Smooth muscle cell (in vitro differentiated cells): ENCODE measurements around the gene LHX6. TPM values are rescaled to one million over a fixed set of nuclear protein-coding genes. Genes with fewer than 3 reads are reported as not detected.

Source experiments
- DNase-seq: peaks from one replicate; lab custom pipeline; 2025; ENCODE audit not compliant: unreplicated experiment; lab: John Stamatoyannopoulos, UW
- H2AFZ ChIP-seq: fragments of 200-600 bp; sonication (generic); 2 replicates; pipeline ENCODE4 v1.6.0; 2016; ENCODE audit warnings: antibody characterized with exemption, low read depth, mild to moderate bottlenecking
- H3F3A ChIP-seq: fragments of 200-600 bp; sonication (generic); 2 replicates; pipeline ENCODE4 v1.6.0; 2017; ENCODE audit warnings: antibody characterized with exemption, low read depth
- H3K27ac ChIP-seq: fragments of 200-600 bp; sonication (generic); 2 replicates; pipeline ENCODE4 v1.5.1; 2016; ENCODE audit warnings: low read depth, mild to moderate bottlenecking
- H3K27me3 ChIP-seq: fragments of 200-600 bp; sonication (generic); 2 replicates; pipeline ENCODE4 v1.6.1; 2016; ENCODE audit warnings: low read depth, mild to moderate bottlenecking
- H3K36me3 ChIP-seq: fragments of 200-600 bp; sonication (generic); 2 replicates; pipeline ENCODE4 v1.5.1; 2016; ENCODE audit warnings: low read depth
- H3K4me1 ChIP-seq: fragments of 200-600 bp; sonication (generic); 2 replicates; pipeline ENCODE4 v1.5.1; 2016; ENCODE audit warnings: low read depth
- H3K4me2 ChIP-seq: fragments of 200-600 bp; sonication (generic); 2 replicates; pipeline ENCODE4 v1.6.0; 2016; ENCODE audit warnings: mild to moderate bottlenecking
- H3K4me3 ChIP-seq: fragments of 200-600 bp; sonication (generic); 2 replicates; pipeline ENCODE4 v1.5.1; 2016; ENCODE audit warnings: mild to moderate bottlenecking
- H3K79me2 ChIP-seq: fragments of 200-600 bp; sonication (generic); 2 replicates; pipeline ENCODE4 v1.6.0; 2016; ENCODE audit warnings: low read depth, mild to moderate bottlenecking
- H3K9ac ChIP-seq: fragments of 200-600 bp; sonication (generic); 2 replicates; pipeline ENCODE4 v1.6.0; 2016; ENCODE audit warnings: low read depth
- H3K9me3 ChIP-seq: fragments of 200-600 bp; sonication (generic); replicated peaks from 2 replicates; pipeline ENCODE4 v1.5.1; 2016; ENCODE audit warnings: low read depth
- H4K20me1 ChIP-seq: fragments of 200-600 bp; sonication (generic); 2 replicates; pipeline ENCODE4 v1.6.0; 2016; ENCODE audit warnings: low read depth
- WGBS: methylation state at CpG from one replicate; pipeline ENCODE4 v1.1.7; 2016; ENCODE audit warnings: low lambda C conversion rate; 5-methylcytosine and 5-hydroxymethylcytosine counted together
- polyA plus RNA-seq: library from polyadenylated mRNA; unstranded; fragments of >200 nt; fragmentation: Nextera tagmentation; extraction: Ambion mirVana; gene quantifications from 2 replicates; pipeline ENCODE4 v1.2.1, GENCODE V29; 2016
- total RNA-seq: library from RNA; depleted of rRNA; stranded (reverse); fragments of >200 nt; gene quantifications from 2 replicates; pipeline ENCODE4 v1.2.3, GENCODE V29; 2014
- TF ChIP-seq, protein P1 (sequence below): fragments of 200-600 bp; sonication (generic); IDR thresholded peaks from 2 replicates; pipeline ENCODE4 v1.5.1; 2017; ENCODE audit warnings: borderline replicate concordance, mild to moderate bottlenecking, antibody characterized with exemption; ENCODE audit not compliant: insufficient read depth, poor library complexity, severe bottlenecking

LHX6 gene
- total and polyA plus RNA-seq, 2 experiments from 2014 or later: not detected

DNA sequence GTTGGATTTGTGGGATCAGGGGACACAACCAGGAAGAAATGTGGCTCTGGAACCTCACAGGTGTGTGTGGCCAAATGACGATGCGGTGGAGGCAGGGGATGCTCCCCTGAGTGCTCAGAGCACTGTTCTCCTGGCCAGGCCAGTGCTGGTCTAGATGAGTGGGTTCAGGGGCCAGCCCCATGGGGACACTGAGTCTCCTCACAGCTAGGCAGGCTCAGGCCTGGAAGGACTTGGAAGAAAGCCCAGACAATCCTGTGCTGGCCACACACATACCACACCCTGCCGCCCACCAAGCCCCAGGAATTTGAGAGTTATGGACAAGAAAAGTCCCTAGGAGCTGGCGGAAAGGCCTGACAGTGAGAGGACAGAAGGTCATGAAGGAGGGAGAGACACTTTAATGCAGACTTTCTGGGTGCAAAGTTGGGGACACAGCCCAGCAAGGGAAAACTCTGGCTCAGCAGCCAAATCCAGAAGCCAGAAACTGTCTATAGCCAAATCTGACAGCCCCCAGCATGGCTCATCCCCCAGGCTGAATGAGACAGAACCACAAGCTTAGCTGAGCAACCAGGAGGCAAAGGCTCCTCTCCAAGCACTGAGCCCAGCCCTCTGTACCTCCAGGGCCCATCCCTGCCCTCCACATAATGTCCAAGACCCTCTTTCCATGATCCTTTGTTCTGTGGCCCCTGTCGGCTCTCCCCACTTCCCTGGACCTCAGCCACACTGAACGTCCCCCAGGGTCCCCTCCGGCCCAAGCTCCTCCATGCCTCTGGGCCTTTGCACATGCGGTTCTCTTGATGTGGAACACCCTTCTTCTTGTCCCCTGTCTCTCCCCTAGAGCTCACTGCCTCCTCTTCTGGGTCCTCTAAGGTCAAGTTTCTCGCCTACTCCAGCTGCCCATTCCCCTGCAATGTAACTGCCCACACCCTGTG, 22.4 kb downstream of the LHX6 start:
- Histone ChIP-seq H3K4me1 (no peaks in the 10 kb centered on the region), H3K79me2 (no peaks in the 10 kb centered on the region), H3K9ac (no peak overlapping the region), H2AFZ (no peak overlapping the region), H3K4me2 (no peak overlapping the region), H4K20me1 (no peaks in the 10 kb centered on the region), H3K4me3 (no peak overlapping the region), H3F3A (no peaks in the 10 kb centered on the region), H3K27ac (no peak overlapping the region), H3K36me3 (no peaks in the 10 kb centered on the region), H3K9me3 (no peaks in the 10 kb centered on the region), H3K27me3 (peaks cover 38% of the 10 kb centered on the region)
- TF ChIP-seq, protein P1, sequence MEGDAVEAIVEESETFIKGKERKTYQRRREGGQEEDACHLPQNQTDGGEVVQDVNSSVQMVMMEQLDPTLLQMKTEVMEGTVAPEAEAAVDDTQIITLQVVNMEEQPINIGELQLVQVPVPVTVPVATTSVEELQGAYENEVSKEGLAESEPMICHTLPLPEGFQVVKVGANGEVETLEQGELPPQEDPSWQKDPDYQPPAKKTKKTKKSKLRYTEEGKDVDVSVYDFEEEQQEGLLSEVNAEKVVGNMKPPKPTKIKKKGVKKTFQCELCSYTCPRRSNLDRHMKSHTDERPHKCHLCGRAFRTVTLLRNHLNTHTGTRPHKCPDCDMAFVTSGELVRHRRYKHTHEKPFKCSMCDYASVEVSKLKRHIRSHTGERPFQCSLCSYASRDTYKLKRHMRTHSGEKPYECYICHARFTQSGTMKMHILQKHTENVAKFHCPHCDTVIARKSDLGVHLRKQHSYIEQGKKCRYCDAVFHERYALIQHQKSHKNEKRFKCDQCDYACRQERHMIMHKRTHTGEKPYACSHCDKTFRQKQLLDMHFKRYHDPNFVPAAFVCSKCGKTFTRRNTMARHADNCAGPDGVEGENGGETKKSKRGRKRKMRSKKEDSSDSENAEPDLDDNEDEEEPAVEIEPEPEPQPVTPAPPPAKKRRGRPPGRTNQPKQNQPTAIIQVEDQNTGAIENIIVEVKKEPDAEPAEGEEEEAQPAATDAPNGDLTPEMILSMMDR: no peak
- DNase-seq: no peak
- WGBS: 80% methylated on average over 9 of the region's 9 CpGs

GRCh38 chr9:122205176-122205575, 23.6 kb downstream of the LHX6 start:
- 97% methylated on average over 8 of the region's 8 CpGs for WGBS

GRCh38 chr9:122204491-122204890, 24.3 kb downstream of the LHX6 start:
- no peak for DNase-seq
- no peaks in the 10 kb centered on the region for H3K4me1 ChIP-seq
- H3K9ac ChIP-seq: no peak overlapping the region
- H3K27me3 ChIP-seq: peaks cover 23% of the 10 kb centered on the region
- no peaks in the 10 kb centered on the region for H4K20me1 ChIP-seq
- H3K36me3 ChIP-seq: no peaks in the 10 kb centered on the region
- H3K27ac ChIP-seq: no peak overlapping the region
- no peak overlapping the region for H3K4me2 ChIP-seq
- H3K4me3 ChIP-seq: no peak overlapping the region
- H3F3A ChIP-seq: no peaks in the 10 kb centered on the region
- no peaks in the 10 kb centered on the region for H3K79me2 ChIP-seq
- TF ChIP-seq, protein P1: no peak
- no peaks in the 10 kb centered on the region for H3K9me3 ChIP-seq
- 93% methylated on average over 12 of the region's 12 CpGs for WGBS
- H2AFZ ChIP-seq: no peak overlapping the region

More at GRCh38 chr9:122205176-122205575, 23.6 kb downstream of the LHX6 start:
- H3K79me2 ChIP-seq: no peaks in the 10 kb centered on the region
- no peaks in the 10 kb centered on the region for H3F3A ChIP-seq
- no peaks in the 10 kb centered on the region for H3K4me1 ChIP-seq
- no peaks in the 10 kb centered on the region for H4K20me1 ChIP-seq
- no peak overlapping the region for H3K9ac ChIP-seq
- H3K27ac ChIP-seq: no peak overlapping the region
- no peak overlapping the region for H3K4me3 ChIP-seq
- H3K4me2 ChIP-seq: no peak overlapping the region
- DNase-seq: no peak
- H3K36me3 ChIP-seq: no peaks in the 10 kb centered on the region
- TF ChIP-seq, protein P1: no peak
- peaks cover 26% of the 10 kb centered on the region for H3K27me3 ChIP-seq
- H3K9me3 ChIP-seq: no peaks in the 10 kb centered on the region
- H2AFZ ChIP-seq: no peak overlapping the region

DNA sequence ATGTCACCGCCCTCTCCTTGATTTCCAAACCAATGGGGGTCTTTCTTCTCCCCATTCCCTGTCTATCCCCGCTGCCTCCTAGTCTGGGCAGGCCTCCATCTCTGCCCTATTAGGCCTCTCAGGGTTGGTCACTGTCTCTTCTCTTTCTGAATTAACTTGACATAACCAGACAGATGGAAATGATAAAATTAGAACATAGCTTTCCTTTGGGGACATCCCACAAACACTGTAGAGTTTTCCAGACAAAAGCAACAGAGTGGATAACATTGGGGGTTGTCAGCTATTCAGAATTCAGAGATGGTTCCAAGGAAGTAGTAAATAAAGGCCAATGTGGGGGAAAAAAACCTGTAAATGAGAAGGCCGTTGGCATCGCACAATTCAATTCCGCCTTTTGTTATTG, 24.7 kb downstream of the LHX6 start:
- no peaks in the 10 kb centered on the region for H4K20me1 ChIP-seq
- H3K79me2 ChIP-seq: no peaks in the 10 kb centered on the region
- H3K4me3 ChIP-seq: no peak overlapping the region
- H3K9me3 ChIP-seq: no peaks in the 10 kb centered on the region
- no peaks in the 10 kb centered on the region for H3K4me1 ChIP-seq
- no peaks in the 10 kb centered on the region for H3F3A ChIP-seq
- no peak for DNase-seq
- 90% methylated on average over 5 of the region's 5 CpGs for WGBS
- TF ChIP-seq, protein P1: no peak
- H3K27me3 ChIP-seq: peaks cover 19% of the 10 kb centered on the region
- H3K36me3 ChIP-seq: no peaks in the 10 kb centered on the region
- no peak overlapping the region for H3K4me2 ChIP-seq
- H3K9ac ChIP-seq: no peak overlapping the region
- no peak overlapping the region for H3K27ac ChIP-seq
- H2AFZ ChIP-seq: no peak overlapping the region
